ENCODE measurements around the gene RANBP1. TPM values are rescaled to one million over a fixed set of nuclear protein-coding genes. Genes with fewer than 3 reads are reported as not detected.

The RANBP1 gene
- total and polyA plus RNA-seq, 12 donors: 31.8 to 71.7 (median 39.0) TPM

GRCh38 chr22:20135806-20136602, 20.1 kb downstream of the RANBP1 start:
- Histone ChIP-seq H3K4me3 (peak overlapping the region in 1 of 10 donors; percentile 15), H3K27ac (peak overlapping the region in 7 of 10 donors; percentile 1 to 79 (median 55)), H3K9me3 (no peaks in the 10 kb centered on the region), H3K4me1 (peaks cover 57 to 70% (median 67%) of the 10 kb centered on the region in 9 donors), H3K36me3 (peaks cover 0 to 11% (median 5%) of the 10 kb centered on the region in 9 donors), H3K27me3 (no peaks in the 10 kb centered on the region)
- intact Hi-C loops (cut with DNase I): loop anchor here in 1 of 10 donors (10.0 kb wide), 1 partner anchor 171 kb away; no protein-coding TSS in a partner anchor
- ATAC-seq (no peak), DNase-seq (no peak)
- 63 to 75% methylated on average over 25 of the region's 25 CpGs for WGBS, 2 donors
- TF ChIP-seq CTCF (IDR thresholded peaks at IDR 0.05): no peak

- 95 to 96% methylated on average over 5 of the region's 5 CpGs for WGBS, 2 donors
- no peak overlapping the region for H3K4me3 ChIP-seq
- H3K4me1 ChIP-seq: peaks cover 57 to 70% (median 67%) of the 10 kb centered on the region in 9 donors
- intact Hi-C loops (cut with DNase I): loop anchor here in 1 of 10 donors (10.0 kb wide), 1 partner anchor 172 kb away; no protein-coding TSS in a partner anchor
- no peak for TF ChIP-seq CTCF (IDR thresholded peaks at IDR 0.05)
- peak overlapping the region in 3 of 10 donors; percentile 73 to 79 (median 75) for H3K27ac ChIP-seq
- no peaks in the 10 kb centered on the region for H3K27me3 ChIP-seq
- no peak for DNase-seq
- ATAC-seq: no peak
- no peaks in the 10 kb centered on the region for H3K9me3 ChIP-seq
- H3K36me3 ChIP-seq: peaks cover 0 to 17% (median 6%) of the 10 kb centered on the region in 9 donors
Observed at GRCh38 chr22:20136603-20136873, 20.6 kb downstream of the RANBP1 start.

- intact Hi-C loops (cut with DNase I): loop anchor here in 1 of 10 donors (10.0 kb wide), 1 partner anchor 172 kb away; no protein-coding TSS in a partner anchor
- Histone ChIP-seq H3K4me1 (peaks cover 57 to 70% (median 66%) of the 10 kb centered on the region in 9 donors), H3K9me3 (no peaks in the 10 kb centered on the region), H3K36me3 (peaks cover 0 to 21% (median 6%) of the 10 kb centered on the region in 9 donors), H3K4me3 (no peak overlapping the region), H3K27me3 (no peaks in the 10 kb centered on the region), H3K27ac (peak overlapping the region in 9 of 10 donors; percentile 7 to 79 (median 73))
- ATAC-seq: peak in 2 of 8 donors; percentile 0 to 2
- no peak for DNase-seq
- TF ChIP-seq CTCF (IDR thresholded peaks at IDR 0.05): no peak
- 71% methylated on average over 13 of the region's 13 CpGs for WGBS, 2 donors
Observed at GRCh38 chr22:20137113-20137512, 21.2 kb downstream of the RANBP1 start.

- DNase-seq: peak in 1 of 2 donors; percentile 66
- intact Hi-C loops (cut with DNase I): loop anchor here in 1 of 10 donors (10.0 kb wide), 1 partner anchor 173 kb away; no protein-coding TSS in a partner anchor
Observed at GRCh38 chr22:20137671-20138416, 21.9 kb downstream of the RANBP1 start.

More at GRCh38 chr22:20137671-20138416, 21.9 kb downstream of the RANBP1 start:
- Histone ChIP-seq H3K4me1 (peaks cover 52 to 62% (median 60%) of the 10 kb centered on the region in 9 donors), H3K27ac (peak overlapping the region; percentile 7 to 79 (median 71)), H3K27me3 (no peaks in the 10 kb centered on the region), H3K36me3 (peaks cover 0 to 28% (median 6%) of the 10 kb centered on the region in 9 donors), H3K4me3 (peak overlapping the region in 3 of 10 donors; percentile 5 to 15 (median 11)), H3K9me3 (no peaks in the 10 kb centered on the region)
- TF ChIP-seq CTCF (IDR thresholded peaks at IDR 0.05): no peak
- 16 to 21% methylated on average over 26 of the region's 26 CpGs for WGBS, 2 donors
- ATAC-seq: peak; percentile 35 to 68 (median 62)

All from heart right ventricle (tissue), 16 donors.